Measurements from ENCODE around the gene MYOZ3. TPM values are rescaled to one million over a fixed set of nuclear protein-coding genes. Genes with fewer than 3 reads are reported as not detected.

The MYOZ3 gene, protein sequence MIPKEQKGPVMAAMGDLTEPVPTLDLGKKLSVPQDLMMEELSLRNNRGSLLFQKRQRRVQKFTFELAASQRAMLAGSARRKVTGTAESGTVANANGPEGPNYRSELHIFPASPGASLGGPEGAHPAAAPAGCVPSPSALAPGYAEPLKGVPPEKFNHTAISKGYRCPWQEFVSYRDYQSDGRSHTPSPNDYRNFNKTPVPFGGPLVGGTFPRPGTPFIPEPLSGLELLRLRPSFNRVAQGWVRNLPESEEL
- total RNA-seq, result 0.37 and 0.40 TPM in 2 replicates

DNA sequence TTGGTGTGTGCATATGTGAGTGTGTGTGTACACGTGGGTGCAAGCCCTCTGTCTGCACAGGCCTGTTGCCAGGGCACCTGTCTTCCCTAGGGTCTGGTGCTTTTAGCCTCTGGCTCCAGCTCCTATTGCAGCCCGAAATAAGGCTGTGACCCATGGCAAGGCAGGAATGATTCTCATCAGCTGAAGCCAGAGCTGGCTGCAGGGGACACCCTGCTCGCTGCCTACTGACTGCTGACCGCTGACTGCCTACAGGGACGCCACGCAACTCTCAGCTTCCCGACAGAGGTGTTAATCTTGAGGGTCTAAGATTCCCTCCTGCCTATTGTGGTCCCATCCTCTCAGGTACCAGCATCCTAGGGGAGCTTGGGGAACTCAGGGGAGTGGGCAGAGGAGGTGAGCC is at the start of gene MYOZ3:
Gene MYOZ3 (plus strand): TSS at position 166 of the 400 bp plus-strand sequence. CDS start 1,691 bp downstream, outside the sequence.

DNA sequence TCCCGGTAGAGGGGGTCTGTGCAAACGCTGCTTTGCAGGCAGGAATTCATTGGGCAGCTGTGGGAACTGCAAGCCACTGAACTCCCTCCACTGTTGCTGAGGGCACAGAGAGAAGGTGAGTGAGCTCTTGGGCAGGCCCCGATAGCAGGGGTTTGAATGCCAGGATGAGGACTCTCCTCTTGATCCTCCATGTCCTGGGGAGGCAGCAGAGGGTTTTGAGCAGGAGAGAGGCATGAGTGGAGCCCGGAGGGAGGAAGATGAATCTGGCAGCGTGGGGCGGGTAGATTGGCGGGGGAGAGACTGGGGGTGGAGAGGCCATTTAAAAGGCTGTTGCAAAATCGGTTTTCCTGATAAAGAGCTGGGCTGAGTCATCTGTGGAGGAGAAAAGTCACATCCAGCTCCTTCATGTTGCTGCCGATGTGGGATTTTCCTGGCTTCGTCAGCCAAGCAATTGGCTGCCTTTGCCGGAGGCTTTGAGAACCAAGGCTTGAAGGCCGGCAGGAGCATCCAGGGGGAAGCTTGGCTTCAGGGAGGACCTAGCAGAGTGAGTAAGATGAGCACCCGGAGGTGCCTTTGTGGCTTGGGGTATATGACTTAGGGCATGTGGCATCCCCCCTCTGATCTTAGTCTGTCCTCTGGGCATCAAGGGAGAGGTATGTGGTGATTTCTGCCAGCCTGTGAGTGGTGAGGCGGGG is 20.6 kb upstream of the MYOZ3 start, which contains the start of gene SYNPO:
Gene SYNPO (plus strand): TSS at position 350 of the 695 bp plus-strand sequence. CDS start 7,616 bp downstream, outside the sequence.

DNA sequence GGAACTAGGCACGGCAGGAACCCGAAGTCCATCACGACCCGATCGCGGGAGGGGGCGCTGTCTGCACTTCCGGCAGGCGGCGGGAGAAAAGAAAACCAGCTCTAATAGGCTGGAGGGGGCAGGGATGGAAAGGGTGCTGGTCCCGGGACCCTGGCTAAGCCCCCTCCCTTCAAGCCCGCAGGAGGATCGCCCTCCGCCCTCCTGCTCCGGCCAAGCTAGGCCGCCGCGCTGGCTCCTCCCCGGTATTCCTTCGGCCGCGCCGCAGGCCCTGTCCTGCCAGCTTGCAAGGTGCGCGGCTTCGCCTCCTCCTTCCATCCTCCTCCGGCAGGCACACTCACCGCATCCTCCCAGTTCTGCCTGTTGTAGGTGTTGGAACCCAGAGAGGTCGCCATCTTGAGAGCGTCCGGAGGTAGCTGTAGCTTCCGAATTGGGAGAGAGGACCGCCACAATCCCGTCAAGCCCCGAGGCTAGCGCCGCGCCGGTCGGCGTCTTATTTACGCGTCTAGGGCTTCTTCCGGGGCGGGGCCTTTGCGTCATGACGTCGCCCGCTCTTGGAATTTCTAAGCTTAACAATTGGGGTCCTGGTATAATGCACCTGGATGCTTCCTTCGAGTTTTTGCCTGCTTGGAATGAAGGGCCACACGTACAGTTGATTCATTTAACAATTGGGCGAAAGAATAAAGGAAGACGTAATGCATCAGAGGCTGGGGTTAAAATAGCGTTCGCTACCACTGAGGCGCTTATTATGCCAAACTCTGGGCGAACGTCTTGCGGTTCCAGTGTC is 39.7 kb downstream of the MYOZ3 start, which contains the start of gene RBM22:
Gene RBM22 (minus strand): TSS at position 469 of the 784 bp plus-strand sequence. CDS start 77 bp downstream, at position 392.

Other genes with a start within 250 kb of the MYOZ3 start
- gene CD74, start 248.3 kb upstream of the MYOZ3 start, total RNA-seq, result 1.5 and 1.6 TPM in 2 replicates
- gene RPS14, start 211.5 kb upstream of the MYOZ3 start, total RNA-seq, result 2,788 and 3,841 TPM in 2 replicates
- gene NDST1, start 153.1 kb upstream of the MYOZ3 start, total RNA-seq, result 22.5 and 23.3 TPM in 2 replicates
- gene SYNPO, start 20.6 kb upstream of the MYOZ3 start, total RNA-seq, result 12.4 and 17.6 TPM in 2 replicates
- gene RBM22, start 39.8 kb downstream of the MYOZ3 start, total RNA-seq, result 17.7 and 21.3 TPM in 2 replicates
- gene DCTN4, start 97.8 kb downstream of the MYOZ3 start, total RNA-seq, result 49.7 and 57.2 TPM in 2 replicates
- gene SMIM3, start 117.5 kb downstream of the MYOZ3 start, total RNA-seq, result 52.2 and 87.1 TPM in 2 replicates
- gene IRGM, start 185.3 kb downstream of the MYOZ3 start, total RNA-seq, result 0.12 TPM in 1 of 2 replicates, not detected in the other
- gene ZNF300, start 243.7 kb downstream of the MYOZ3 start, total RNA-seq, result 4.4 and 4.9 TPM in 2 replicates